Mucosa of descending colon (tissue), 3 donors: ENCODE results near the gene CEP192. TPM values are rescaled to one million over a fixed set of nuclear protein-coding genes. Genes with fewer than 3 reads are reported as not detected.

Experiments used
- ATAC-seq: fragments of 200-7000 bp; cut with Tn5 transposase; one replicate; pipeline ENCODE4 v1.9.1; 2020; ENCODE audit warnings: mild to moderate bottlenecking, moderate library complexity
- DNase-seq, 3 donors: peaks; one replicate each; pipeline ENCODE4 v3.0.0-alpha.2; 2020
- H3K36me3 ChIP-seq: fragments of 200-600 bp; one replicate; pipeline ENCODE4 v1.8.0; 2021; ENCODE audit warnings: low read depth, mild to moderate bottlenecking
- H3K4me1 ChIP-seq: fragments of 200-600 bp; one replicate; pipeline ENCODE4 v1.8.0; 2021; ENCODE audit warnings: low read depth, mild to moderate bottlenecking
- H3K4me3 ChIP-seq: fragments of 200-600 bp; one replicate; pipeline ENCODE4 v1.8.0; 2021; ENCODE audit warnings: mild to moderate bottlenecking
- H3K9me3 ChIP-seq: fragments of 200-600 bp; one replicate; pipeline ENCODE4 v1.8.0; 2021; ENCODE audit warnings: mild to moderate bottlenecking
- CTCF ChIP-seq: fragments of 200-600 bp; IDR thresholded peaks from one replicate; pipeline ENCODE4 v1.8.0; 2022; ENCODE audit warnings: antibody characterized with exemption, mild to moderate bottlenecking
- intact Hi-C, 2 donors: fragments of 100-400 bp; cut with DNase I in 1 of 2; cut with micrococcal nuclease in 1 of 2; formaldehyde crosslinking; loops; one replicate each; pipeline versions ENCODE4 v1.11.0 to v1.11.1; 2022; cut with DNase I, micrococcal nuclease
- total RNA-seq, 3 donors: library from RNA; stranded (reverse); fragmentation: NEBNext Ultra II Directional in 2 of 3; extraction: Animal tissue kit (Norgen Biotek cat#: 25700) in 2 of 3; gene quantifications; one replicate each; pipeline versions ENCODE4 v1.2.1 to v1.2.4, GENCODE V29; 2021 to 2023
- donor health status: DM: no; HTN: no; CAD: no; lungs with moderate emphysema.
- donor health status: DM: no; HTN: no; CAD: no.
- donor health status: DM: no; HTN: yes; CAD: no.

CEP192 gene
- total RNA-seq, 3 donors from 2014 or later: 22.6 to 33.6 (median 27.7) TPM

GRCh38 chr18:13100942-13101658, 109.9 kb downstream of the CEP192 start:
- intact Hi-C loops: no loop called here
- Histone ChIP-seq H3K9me3 (no peaks in the 10 kb centered on the region), H3K4me1 (no peaks in the 10 kb centered on the region), H3K36me3 (no peaks in the 10 kb centered on the region), H3K4me3 (no peak overlapping the region)
- TF ChIP-seq CTCF: no peak
- DNase-seq: no peak
- no peak for ATAC-seq

- intact Hi-C loops: no loop called here
- H3K9me3 ChIP-seq: no peaks in the 10 kb centered on the region
- H3K4me1 ChIP-seq: no peaks in the 10 kb centered on the region
- no peak for DNase-seq
- no peak for ATAC-seq
- H3K4me3 ChIP-seq: no peak overlapping the region
- no peaks in the 10 kb centered on the region for H3K36me3 ChIP-seq
- no peak for TF ChIP-seq CTCF
Measured at GRCh38 chr18:13101659-13102197, 110.6 kb downstream of the CEP192 start.

GRCh38 chr18:13103366-13103765, 112.2 kb downstream of the CEP192 start:
- H3K36me3 ChIP-seq: no peaks in the 10 kb centered on the region
- H3K4me3 ChIP-seq: no peak overlapping the region
- DNase-seq (no peak), ATAC-seq (no peak)
- no peak for TF ChIP-seq CTCF
- H3K9me3 ChIP-seq: no peaks in the 10 kb centered on the region
- intact Hi-C loops: no loop called here
- no peaks in the 10 kb centered on the region for H3K4me1 ChIP-seq

GRCh38 chr18:13105059-13105458, 113.9 kb downstream of the CEP192 start:
- no peaks in the 10 kb centered on the region for H3K9me3 ChIP-seq
- no peaks in the 10 kb centered on the region for H3K4me1 ChIP-seq
- no peak for DNase-seq
- no peak for ATAC-seq
- no peak overlapping the region for H3K4me3 ChIP-seq
- H3K36me3 ChIP-seq: no peaks in the 10 kb centered on the region
- intact Hi-C loops: no loop called here
- no peak for TF ChIP-seq CTCF

- no peak overlapping the region for H3K4me3 ChIP-seq
- no peaks in the 10 kb centered on the region for H3K4me1 ChIP-seq
- no peaks in the 10 kb centered on the region for H3K36me3 ChIP-seq
- H3K9me3 ChIP-seq: no peaks in the 10 kb centered on the region
- no peak for TF ChIP-seq CTCF
- intact Hi-C loops: no loop called here
- DNase-seq: no peak
- no peak for ATAC-seq
Measured at GRCh38 chr18:13107074-13107473, 115.9 kb downstream of the CEP192 start.
